BJ (cell line): Measurements from ENCODE around the gene NEDD1. TPM values are rescaled to one million over a fixed set of nuclear protein-coding genes. Genes with fewer than 3 reads are reported as not detected.

Experiments used
- CTCF ChIA-PET: fragments of 350-600 bp; formaldehyde crosslinking; extraction: SDS; loops from one replicate; lab custom pipeline; 2021; ENCODE audit warnings: antibody characterized with exemption, inconsistent platforms; lab: Yijun Ruan, JAX
- POLR2A ChIA-PET: fragments of 300-600 bp; sonication (Branson Sonifier 250); formaldehyde crosslinking; extraction: SDS; loops from one replicate; lab custom pipeline; 2021; ENCODE audit warnings: antibody characterized with exemption; lab: Charles Lee
- DNase-seq: peaks from one replicate; pipeline ENCODE4 v3.0.0-alpha.2; 2011; ENCODE audit warnings: low read depth
- H3K27me3 ChIP-seq: 2 replicates; pipeline ENCODE4 v1.6.0; 2011; ENCODE audit warnings: low read length; ENCODE audit not compliant: control insufficient read depth, insufficient read depth
- H3K36me3 ChIP-seq: 2 replicates; pipeline ENCODE4 v1.5.1; 2011; ENCODE audit warnings: low read length; ENCODE audit not compliant: control insufficient read depth, insufficient read depth
- H3K4me3 ChIP-seq: 2 replicates; pipeline ENCODE4 v1.5.1; 2011; ENCODE audit warnings: low read depth, mild to moderate bottlenecking, control low read depth, low read length
- CTCF ChIP-seq: IDR thresholded peaks from 2 replicates; pipeline ENCODE4 v1.5.1; 2011; ENCODE audit warnings: low read depth, mild to moderate bottlenecking, control low read depth, inconsistent platforms, low read length, moderate library complexity; ENCODE audit not compliant: insufficient read depth
- polyA plus RNA-seq: library from polyadenylated mRNA; depleted of rRNA; stranded (reverse); fragments of >200 nt; gene quantifications from 2 replicates; pipeline ENCODE4 v1.2.3, GENCODE V29; 2011

Gene NEDD1
- polyA plus RNA-seq, 1 experiment: 39.0 TPM

GRCh38 chr12:96864335-96864734 is 42.7 kb upstream of the NEDD1 start:
- ChIA-PET POLR2A (no interaction called here), CTCF (interaction anchor here (1.0 to 1.2 kb wide), 2 partner anchors 14 to 120 kb away, joined by 3 to 4 read pairs; no protein-coding TSS in a partner anchor)
- Histone ChIP-seq H3K27me3 (no peaks in the 10 kb centered on the region), H3K36me3 (no peaks in the 10 kb centered on the region), H3K4me3 (no peak overlapping the region)
- no peak for TF ChIP-seq CTCF
- DNase-seq: no peak

GRCh38 chr12:96866801-96867590 is 40.1 kb upstream of the NEDD1 start:
- no peak overlapping the region for H3K4me3 ChIP-seq
- H3K36me3 ChIP-seq: no peaks in the 10 kb centered on the region
- H3K27me3 ChIP-seq: no peaks in the 10 kb centered on the region
- ChIA-PET POLR2A (no interaction called here), CTCF (no interaction called here)
- DNase-seq: no peak
- no peak for TF ChIP-seq CTCF

- no peak for DNase-seq
- ChIA-PET POLR2A (no interaction called here), CTCF (no interaction called here)
- Histone ChIP-seq H3K36me3 (no peaks in the 10 kb centered on the region), H3K4me3 (no peak overlapping the region), H3K27me3 (no peaks in the 10 kb centered on the region)
- TF ChIP-seq CTCF: no peak
These were observed 36.1 kb upstream of the NEDD1 start for GRCh38 chr12:96870946-96871345.

- Histone ChIP-seq H3K36me3 (no peaks in the 10 kb centered on the region), H3K4me3 (no peak overlapping the region), H3K27me3 (no peaks in the 10 kb centered on the region)
- ChIA-PET POLR2A (interaction anchor here (0.8 kb wide), 1 partner anchor 62 kb away, joined by 4 read pairs; no protein-coding TSS in a partner anchor), CTCF (interaction anchor here (0.8 to 1.5 kb wide), 2 partner anchors 18 to 30 kb away, joined by 3 read pairs; no protein-coding TSS in a partner anchor)
- TF ChIP-seq CTCF: no peak
- DNase-seq: peak; percentile 91
These were observed 34.1 kb upstream of the NEDD1 start for GRCh38 chr12:96872961-96873360.

GRCh38 chr12:96874211-96874610 is 32.8 kb upstream of the NEDD1 start:
- ChIA-PET POLR2A (no interaction called here), CTCF (no interaction called here)
- DNase-seq: no peak
- Histone ChIP-seq H3K36me3 (no peaks in the 10 kb centered on the region), H3K4me3 (no peak overlapping the region), H3K27me3 (no peaks in the 10 kb centered on the region)
- TF ChIP-seq CTCF: no peak
